Endothelial cell of umbilical vein (primary cell): ENCODE results near the gene LAMB4. TPM values are rescaled to one million over a fixed set of nuclear protein-coding genes. Genes with fewer than 3 reads are reported as not detected.

Source experiments
- BruUV-seq: library from RNA; stranded (reverse); fragments of 400-500 nt; replicated peaks from 2 replicates; lab custom pipeline; 2021; lab: Mats Ljungman, UMichigan
- CTCF ChIA-PET: fragments of 300-600, 350-600 bp; sonication (Branson Sonifier 250); formaldehyde crosslinking; loops from one replicate; lab custom pipeline; 2021; ENCODE audit warnings: antibody characterized with exemption, inconsistent platforms; lab: Charles Lee
- POLR2A ChIA-PET: fragments of 300-600, 350-600 bp; sonication (Branson Sonifier 250); formaldehyde crosslinking; loops from one replicate; lab custom pipeline; 2021; ENCODE audit warnings: antibody characterized with exemption, inconsistent platforms; lab: Charles Lee
- DNase-seq: peaks from one replicate; pipeline ENCODE4 v3.0.0-alpha.2; 2011; ENCODE audit warnings: low read depth, low spot score
- FAIRE-seq: peaks from 2 replicates; lab custom pipeline; 2011; peaks lifted over from hg19 to GRCh38; lab: Jason Lieb, UNC
- H2AFZ ChIP-seq: 2 replicates; pipeline ENCODE4 v1.6.0; 2012; ENCODE audit warnings: low read depth, low read length, control low read depth, inconsistent platforms
- H3K27ac ChIP-seq: 2 replicates; pipeline ENCODE4 v1.5.1; 2011; ENCODE audit warnings: low read depth, mild to moderate bottlenecking, control low read depth, low read length, moderate library complexity; ENCODE audit not compliant: insufficient read depth
- H3K27me3 ChIP-seq, 2 experiments: 2 replicates each; pipeline versions ENCODE4 v1.6.0 to v1.6.1; 2011; ENCODE audit warnings: low read length in 2 of 2, mixed read lengths in 1 of 2; ENCODE audit not compliant: control insufficient read depth in 2 of 2, insufficient read depth in 2 of 2
- H3K36me3 ChIP-seq, 2 experiments: 2 replicates in 1 of 2; 3 replicates in 1 of 2; pipeline ENCODE4 v1.5.1; 2011; ENCODE audit warnings: low read length in 2 of 2, mild to moderate bottlenecking in 1 of 2, moderate library complexity in 1 of 2; ENCODE audit not compliant: control insufficient read depth in 2 of 2, insufficient read depth in 2 of 2; ENCODE audit errors: extremely low read depth in 1 of 2
- H3K4me1 ChIP-seq: 3 replicates; pipeline ENCODE4 v1.5.1; 2011; ENCODE audit warnings: mild to moderate bottlenecking, low read length; ENCODE audit not compliant: control insufficient read depth, insufficient read depth; ENCODE audit errors: extremely low read depth
- H3K4me2 ChIP-seq: 2 replicates; pipeline ENCODE4 v1.6.1; 2011; ENCODE audit warnings: low read length, control low read depth, mixed read lengths; ENCODE audit not compliant: insufficient read depth
- H3K4me3 ChIP-seq, 3 experiments: fragments of 200-600 bp in 1 of 3; sonication (generic), shearing (Covaris generic) in 1 of 3; replicated peaks in 1 of 3; 2 replicates each; pipeline ENCODE4 v1.5.1; 2011 to 2016; ENCODE audit warnings: control low read depth in 3 of 3, low read length in 3 of 3, mild to moderate bottlenecking in 2 of 3, inconsistent platforms in 1 of 3, low read depth in 1 of 3, moderate library complexity in 1 of 3; ENCODE audit not compliant: insufficient read depth in 1 of 3
- H3K79me2 ChIP-seq: 2 replicates; pipeline ENCODE4 v1.6.0; 2012; ENCODE audit warnings: low read length, inconsistent platforms; ENCODE audit not compliant: control insufficient read depth, insufficient read depth
- H3K9ac ChIP-seq: replicated peaks from 2 replicates; pipeline ENCODE3; 2011; ENCODE audit warnings: low read length, control low read depth; ENCODE audit not compliant: insufficient read depth; ENCODE audit errors: extremely low read depth
- H3K9me1 ChIP-seq: replicated peaks from 3 replicates; pipeline ENCODE4 v1.6.0; 2011; ENCODE audit warnings: mild to moderate bottlenecking, low read length; ENCODE audit not compliant: control insufficient read depth, insufficient read depth; ENCODE audit errors: extremely low read depth
- H3K9me3 ChIP-seq: replicated peaks from 2 replicates; pipeline ENCODE4 v1.5.1; 2012; ENCODE audit warnings: low read length, inconsistent platforms; ENCODE audit not compliant: control insufficient read depth, insufficient read depth
- H4K20me1 ChIP-seq: replicated peaks from 2 replicates; pipeline ENCODE3; 2011; ENCODE audit warnings: mild to moderate bottlenecking, low read length; ENCODE audit not compliant: control insufficient read depth, insufficient read depth; ENCODE audit errors: extremely low read depth
- CTCF ChIP-seq, 2 donors: IDR thresholded peaks; 1 replicate in 1 of 2; 2 replicates in 1 of 2; pipeline ENCODE4 v1.5.1; 2011; ENCODE audit warnings: low read length in 2 of 2, mild to moderate bottlenecking in 2 of 2, moderate library complexity in 2 of 2, control low read depth in 1 of 2, inconsistent platforms in 1 of 2, low read depth in 1 of 2; ENCODE audit not compliant: insufficient read depth in 1 of 2; ENCODE audit errors: extremely low read depth in 1 of 2
- EZH2 ChIP-seq: IDR thresholded peaks from 2 replicates; pipeline ENCODE4 v1.6.1; 2012; ENCODE audit warnings: borderline replicate concordance, low read depth, mild to moderate bottlenecking, moderate library complexity, low read length, inconsistent platforms; ENCODE audit not compliant: severe bottlenecking
- FOS ChIP-seq: IDR thresholded peaks from 2 replicates; pipeline ENCODE4 v1.6.1; 2011; ENCODE audit warnings: mild to moderate bottlenecking, low read length, moderate library complexity, borderline replicate concordance; ENCODE audit not compliant: insufficient read depth
- MAX ChIP-seq: IDR thresholded peaks from 2 replicates; pipeline ENCODE4 v1.6.1; 2011; ENCODE audit not compliant: insufficient read depth, insufficient read length
- MYC ChIP-seq: IDR thresholded peaks from one replicate; pipeline ENCODE4 v1.6.1; 2011; ENCODE audit warnings: mild to moderate bottlenecking, low read depth, low read length
- POLR2A ChIP-seq: IDR thresholded peaks from 2 replicates; pipeline ENCODE4 v1.6.1; 2012; ENCODE audit warnings: low read depth, mild to moderate bottlenecking, control low read depth, low read length
- dilution Hi-C: fragments of 300-500 bp; cut with MboI; formaldehyde crosslinking; loops from one replicate; pipeline ENCODE4 v1.15.0; 2019; ENCODE audit warnings: low sequenced_read_pairs; ENCODE audit not compliant: extremely low pct_ligation_motif_present
- intact Hi-C: fragments of 100-400 bp; cut with micrococcal nuclease; formaldehyde crosslinking; loops from one replicate; pipeline ENCODE4 v1.10.0; 2022
- polyA plus RNA-seq, 4 experiments: library from polyadenylated mRNA; depleted of rRNA in 3 of 4; stranded (reverse) in 3 of 4; unstranded in 1 of 4; fragments of >200 nt; gene quantifications; 2 replicates each; pipeline versions ENCODE4 v1.2.1 to v1.2.3, GENCODE V29; 2011 to 2012; ENCODE audit warnings: missing spikeins in 1 of 4
- total RNA-seq: library from RNA; stranded (reverse); gene quantifications from 2 replicates; pipeline ENCODE4 v1.2.3, GENCODE V29; 2021

The LAMB4 gene
- total and polyA plus RNA-seq, 2 donors (not counting 3 experiments of a cell fraction or from before 2014, with no cell fraction given) = 0.15 to 0.20 TPM

GRCh38 chr7:108076156-108076555 is 54.0 kb downstream of the LAMB4 start:
- ChIA-PET CTCF (no interaction called here), POLR2A (no interaction called here)
- H3K9me3 ChIP-seq = no peaks in the 10 kb centered on the region
- DNase-seq = no peak
- H3K9ac ChIP-seq = no peak overlapping the region
- no peaks in the 10 kb centered on the region for H3K27me3 ChIP-seq
- H2AFZ ChIP-seq = no peak overlapping the region
- BruUV-seq = no TSS peak
- no peak for FAIRE-seq
- H4K20me1 ChIP-seq = no peaks in the 10 kb centered on the region
- no peak overlapping the region for H3K27ac ChIP-seq
- dilution Hi-C loops (no loop called here), intact Hi-C loops (no loop called here)
- peaks cover 27% of the 10 kb centered on the region for H3K4me1 ChIP-seq
- H3K4me3 ChIP-seq = no peak overlapping the region
- no peak overlapping the region for H3K4me2 ChIP-seq
- no peaks in the 10 kb centered on the region for H3K36me3 ChIP-seq
- H3K79me2 ChIP-seq = no peaks in the 10 kb centered on the region
- H3K9me1 ChIP-seq = no peaks in the 10 kb centered on the region
- TF ChIP-seq EZH2 (no peak), FOS (no peak), MAX (no peak), POLR2A (no peak), MYC (no peak), CTCF (IDR thresholded peaks at IDR 0.05; ENCODE audit: extremely low read depth in 1 of 2, insufficient read depth in 1 of 2, low read depth in 1 of 2, low read length in 2 of 2) (no peak)
